Stimulated activated CD8-positive, alpha-beta memory T cell treated with anti-CD3 and anti-CD28 coated beads, Interleukin-15, amount 100 ng/mL, for 4 hours (primary cell): ENCODE measurements around the gene NCAPD2.
"Not testable (repeated sequence)": the region's sequence is repeated elsewhere in the genome, so short reads cannot be mapped to it uniquely, and the experiment has no call there.

Experiments
- DNase-seq, 2 donors: peaks; one replicate each; pipeline ENCODE4 v3.0.0-alpha.2; 2020; ENCODE audit warnings: low read depth in 2 of 2

Gene NCAPD2

GRCh38 chr12:6548966-6549683 lies 55.2 kb downstream of the NCAPD2 start:
- DNase-seq, result no peak

- no peak for DNase-seq
These were observed 55.8 kb downstream of the NCAPD2 start for GRCh38 chr12:6549684-6550151.

DNA sequence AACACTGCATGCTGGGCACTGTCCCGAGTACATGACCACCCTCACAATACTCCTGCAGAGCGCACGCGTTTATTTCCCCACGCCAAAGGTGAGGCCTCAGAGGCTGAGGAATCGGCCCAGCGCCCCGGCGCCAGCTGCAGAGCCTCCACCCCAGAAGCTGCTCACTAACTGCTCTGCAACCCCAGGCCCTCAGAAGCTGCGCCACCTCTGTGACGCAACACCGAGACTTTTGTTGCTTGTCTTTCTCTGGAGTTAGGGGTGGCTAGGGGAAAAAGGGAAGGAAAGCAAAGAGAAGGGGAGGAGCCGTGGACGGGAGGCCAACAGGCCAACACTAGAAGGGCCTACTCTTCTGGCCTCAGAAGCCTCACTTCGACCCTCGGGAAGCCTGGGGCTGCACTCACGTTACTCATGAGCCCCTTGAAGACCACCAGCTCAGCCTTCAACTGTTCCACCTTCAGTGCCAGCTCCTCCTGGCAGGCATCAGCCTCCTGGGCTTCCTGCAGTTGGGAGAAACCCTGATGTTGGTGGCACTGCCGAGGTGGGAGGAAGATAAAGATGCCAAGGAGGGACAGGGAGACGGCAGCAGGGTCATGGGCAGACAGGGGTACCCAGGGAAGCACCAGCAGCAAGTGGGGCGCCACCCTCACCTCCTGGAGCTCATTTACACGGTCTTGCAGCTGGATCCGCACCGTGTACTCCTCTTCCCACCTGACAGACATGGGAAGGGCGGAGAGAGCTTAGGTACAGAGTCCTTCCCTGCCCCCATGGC lies 56.6 kb downstream of the NCAPD2 start:
- no peak for DNase-seq

GRCh38 chr12:6551063-6551461 lies 57.2 kb downstream of the NCAPD2 start:
- no peak for DNase-seq

DNA sequence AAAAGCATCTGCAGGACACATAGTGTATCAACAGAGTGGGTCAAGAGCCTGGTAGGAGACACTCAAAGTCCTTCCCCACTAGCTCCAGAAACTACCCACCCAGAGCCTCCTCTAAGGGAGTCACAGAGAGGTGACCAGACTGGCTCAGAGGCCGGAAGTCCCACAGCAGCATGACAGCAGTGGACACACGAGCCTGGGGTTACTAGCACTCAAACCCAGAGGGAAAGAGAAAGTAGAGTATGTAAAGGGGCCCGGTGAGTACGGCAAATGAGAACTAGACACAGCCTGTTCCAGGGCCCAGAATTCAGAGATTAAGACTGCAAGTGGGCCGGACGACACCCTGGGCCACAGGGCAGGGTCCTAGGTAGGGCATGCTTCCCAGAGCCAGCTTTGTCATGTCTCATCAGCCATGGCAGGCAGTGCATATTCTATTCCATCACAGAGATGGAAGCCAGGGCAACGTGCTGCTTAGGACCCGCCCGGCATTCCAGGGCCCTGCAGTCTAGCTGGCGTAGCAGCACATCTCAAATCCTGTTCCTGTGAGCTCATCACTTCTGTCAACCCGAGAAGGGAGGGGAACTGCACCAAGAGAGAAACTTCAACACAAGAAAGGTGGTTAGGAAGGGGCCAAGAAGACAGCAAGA lies 57.7 kb downstream of the NCAPD2 start:
- no peak for DNase-seq

DNA sequence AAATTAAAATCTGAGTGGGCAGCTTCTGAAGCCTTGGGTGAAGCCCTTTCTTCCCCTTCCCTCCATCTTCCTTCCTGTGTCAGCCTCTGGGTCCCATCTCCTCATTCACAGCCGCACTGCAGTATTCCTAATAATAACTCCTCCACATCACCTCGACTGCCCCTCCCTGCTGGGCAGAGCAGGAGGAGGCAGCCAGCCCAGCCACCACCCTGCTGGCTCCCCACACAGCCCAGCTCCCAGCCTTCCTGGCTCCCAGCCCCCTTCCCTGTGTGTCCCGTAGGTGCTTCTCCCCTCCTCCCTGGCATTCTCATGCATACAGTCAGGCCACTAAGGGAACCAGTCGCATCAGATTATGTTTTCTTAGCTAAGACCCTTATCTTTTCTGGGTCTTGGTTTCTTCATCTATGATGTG lies 58.2 kb downstream of the NCAPD2 start:
- DNase-seq, result no peak

DNA sequence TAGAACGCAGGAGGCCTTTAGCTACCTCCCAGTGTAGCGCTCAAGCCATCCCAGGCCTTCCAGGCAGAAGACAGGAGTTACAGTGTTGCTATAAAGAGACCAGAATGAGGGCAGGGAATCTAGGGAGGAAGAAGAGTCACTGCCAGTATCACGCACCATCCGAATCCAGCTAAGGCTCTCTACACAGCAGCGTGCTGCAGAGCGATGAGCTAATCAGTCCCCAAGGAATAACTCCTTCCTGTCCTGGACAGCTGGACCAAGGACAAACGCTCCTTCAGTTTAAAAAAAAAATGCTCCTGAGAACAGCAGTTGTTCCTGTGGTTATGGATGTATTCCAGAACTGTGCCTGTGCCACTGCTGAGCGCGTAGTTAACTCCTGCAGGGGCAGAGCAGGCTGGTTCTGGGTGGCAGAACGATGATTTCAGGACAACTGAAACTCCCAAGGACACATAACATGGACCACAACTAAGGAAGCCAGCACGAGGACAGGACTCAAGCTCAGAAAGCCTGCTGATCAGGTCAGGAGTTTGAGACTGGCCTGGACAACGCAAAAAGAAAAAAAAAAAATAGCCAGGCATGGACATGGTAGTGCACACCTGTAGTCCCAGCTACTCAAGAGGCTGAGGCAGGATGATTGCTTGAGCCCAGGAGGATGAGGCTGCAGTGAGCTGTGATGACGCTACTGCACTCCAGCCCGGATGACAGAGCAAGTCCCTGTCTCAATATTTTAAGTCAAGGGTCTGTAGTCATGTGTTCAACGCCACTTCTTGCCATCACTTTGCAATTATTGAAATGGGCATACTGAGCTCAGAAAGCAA lies 59.4 kb downstream of the NCAPD2 start:
- no peak for DNase-seq

- peak in 1 of 2 donors; percentile 42 for DNase-seq
These were observed 60.5 kb downstream of the NCAPD2 start for GRCh38 chr12:6554168-6555017.

DNA sequence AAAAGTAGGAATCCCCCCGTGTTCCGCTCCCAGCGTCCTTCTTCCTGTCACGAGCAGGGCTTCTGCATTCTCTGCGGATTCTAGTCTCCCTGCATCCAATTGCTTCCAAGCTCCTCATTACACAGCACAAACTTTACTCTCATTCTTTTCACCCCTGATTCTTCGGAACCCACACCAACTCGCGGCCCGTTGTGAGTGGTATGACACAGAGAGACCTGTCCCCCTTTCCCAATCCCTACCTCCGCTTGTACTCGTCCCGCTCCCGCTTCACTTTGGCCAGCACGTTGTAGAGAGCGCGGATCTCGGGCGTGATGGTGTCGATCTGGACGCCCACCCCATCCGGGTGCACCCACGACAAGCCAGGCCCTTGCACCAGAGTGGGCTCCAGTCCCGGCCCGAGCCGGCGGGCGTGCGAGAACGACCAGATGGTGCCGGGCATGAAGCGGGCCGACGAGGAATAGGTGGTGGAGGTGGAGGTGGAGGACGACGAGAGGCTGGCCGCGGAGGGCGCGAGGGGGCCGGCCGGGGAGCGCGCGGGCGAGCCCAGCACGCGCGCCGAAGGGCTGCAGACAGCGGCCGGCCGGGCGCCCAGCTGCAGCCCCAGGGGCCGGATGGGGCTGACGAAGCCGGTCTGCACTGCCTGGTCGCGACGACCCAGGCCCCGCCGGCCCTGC lies 61.3 kb downstream of the NCAPD2 start:
- DNase-seq, result no peak

DNA sequence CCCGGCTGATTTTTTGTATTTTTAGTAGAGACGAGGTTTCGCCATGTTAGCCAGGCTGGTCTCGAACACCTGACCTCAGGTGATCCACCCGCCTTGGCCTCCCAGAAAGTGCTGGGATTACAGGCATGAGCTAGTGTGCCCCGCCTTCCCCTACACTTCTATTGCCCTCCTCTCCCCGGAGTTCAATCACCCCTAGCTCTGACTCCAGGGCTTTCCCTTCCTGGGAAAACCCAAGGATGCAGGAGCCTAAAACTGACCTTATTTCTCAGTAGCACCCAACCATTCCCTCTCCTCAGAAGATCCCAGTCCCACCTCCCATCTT lies 62.6 kb downstream of the NCAPD2 start:
- not testable (repeated sequence) for DNase-seq

GRCh38 chr12:6556857-6557256 lies 63.0 kb downstream of the NCAPD2 start:
- no peak for DNase-seq

GRCh38 chr12:6558014-6558760 lies 64.3 kb downstream of the NCAPD2 start:
- not testable (repeated sequence) for DNase-seq

GRCh38 chr12:6559500-6559899 lies 65.6 kb downstream of the NCAPD2 start:
- no peak for DNase-seq

- DNase-seq, result no peak
These were observed 66.8 kb downstream of the NCAPD2 start for GRCh38 chr12:6560501-6561205.

DNA sequence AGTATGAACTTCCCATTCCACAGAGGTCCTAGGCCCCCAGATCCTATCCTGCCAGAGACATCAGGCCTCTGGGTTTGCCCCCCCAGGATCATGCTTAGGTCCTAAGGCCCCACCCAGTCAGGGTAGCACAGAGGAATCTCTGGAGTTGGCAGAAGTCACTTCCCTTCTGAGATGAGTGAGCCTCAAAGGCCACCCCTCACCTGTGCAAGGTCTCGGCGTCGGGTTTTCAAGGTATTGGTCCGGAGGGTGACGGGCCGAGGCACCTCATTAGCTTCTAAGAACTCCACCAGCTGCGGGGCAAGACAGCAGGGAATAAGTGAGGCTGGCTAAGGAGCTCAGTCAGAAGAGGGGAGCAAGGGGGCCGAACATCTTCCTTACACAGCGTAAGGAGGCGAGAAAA lies 69.0 kb downstream of the NCAPD2 start:
- DNase-seq, result no peak

- DNase-seq, result peak in 1 of 2 donors; percentile 21
These were observed 69.6 kb downstream of the NCAPD2 start for GRCh38 chr12:6563448-6564050.

GRCh38 chr12:6567112-6567670 lies 73.3 kb downstream of the NCAPD2 start:
- no peak for DNase-seq

DNA sequence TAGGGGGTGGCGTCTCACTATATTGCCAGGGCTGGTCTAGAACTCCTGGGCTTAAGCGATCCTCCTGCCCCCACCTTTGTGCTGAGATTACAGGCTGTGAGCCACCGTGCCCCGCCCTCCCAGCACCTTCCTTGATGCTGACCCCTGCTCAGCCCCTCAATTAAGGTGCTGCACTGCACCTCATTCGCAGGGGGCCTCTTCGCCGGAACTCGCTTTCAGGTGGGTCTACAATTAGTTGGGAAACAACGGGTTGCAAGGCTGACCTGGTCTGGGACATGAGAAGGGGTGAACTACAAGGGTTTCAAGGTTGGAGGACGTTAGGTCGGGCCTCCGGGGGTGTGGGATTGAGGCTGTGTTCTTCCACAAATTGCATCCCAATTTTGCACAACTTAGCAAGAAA lies 75.4 kb downstream of the NCAPD2 start:
- no peak for DNase-seq
